Prostate gland (tissue), 2 donors: ENCODE data around the gene KBTBD3. TPM values are rescaled to one million over a fixed set of nuclear protein-coding genes. Genes with fewer than 3 reads are reported as not detected.

Experiments used
- DNase-seq: peaks from one replicate; pipeline ENCODE4 v3.0.0-alpha.2; 2019; ENCODE audit warnings: low spot score
- H3K27ac ChIP-seq, 2 donors: fragments of 200-600 bp; sonication (generic); 2 replicates each; pipeline ENCODE4 v1.5.1; 2017 to 2019
- H3K27me3 ChIP-seq: fragments of 200-600 bp; sonication (generic); replicated peaks from 2 replicates; pipeline ENCODE4 v1.5.1; 2019; ENCODE audit not compliant: insufficient read depth
- H3K36me3 ChIP-seq, 2 donors: fragments of 200-600 bp; sonication (generic); 1 replicate in 1 of 2; 2 replicates in 1 of 2; pipeline versions ENCODE4 v1.5.1 to v1.8.1; 2017 to 2019
- H3K4me1 ChIP-seq: fragments of 200-600 bp; sonication (generic); replicated peaks from 2 replicates; pipeline ENCODE4 v1.5.1; 2019
- H3K4me3 ChIP-seq, 2 donors: fragments of 200-600 bp; sonication (generic); 2 replicates each; pipeline ENCODE4 v1.5.1; 2017 to 2019
- H3K9me3 ChIP-seq: fragments of 200-600 bp; sonication (generic); 2 replicates; pipeline ENCODE4 v1.5.1; 2017
- POLR2A ChIP-seq: fragments of 450-650 bp; IDR thresholded peaks from one replicate; pipeline ENCODE4 v1.6.1; 2016; ENCODE audit warnings: antibody characterized with exemption, mild to moderate bottlenecking
- POLR2AphosphoS5 ChIP-seq: sonication (generic); formaldehyde crosslinking; IDR thresholded peaks from one replicate; pipeline ENCODE4 v1.6.1; 2017; ENCODE audit warnings: antibody characterized with exemption
- WGBS: methylation state at CpG from one replicate; pipeline ENCODE4 v1.1.5; 2018; 5-methylcytosine and 5-hydroxymethylcytosine counted together
- intact Hi-C: fragments of 100-400 bp; cut with DNase I; formaldehyde crosslinking; loops from one replicate; pipeline ENCODE4 v1.14.2; 2022
- total RNA-seq, 2 donors: library from RNA; depleted of rRNA; stranded (reverse); fragments of >200 nt; gene quantifications; one replicate each; pipeline ENCODE4 v1.1.0, GENCODE V29; 2016
- TF ChIP-seq, protein P1 (sequence below), 4 experiments: fragments of 200-600 bp in 2 of 4; fragments of 450-650 bp in 2 of 4; sonication (generic) in 2 of 4; IDR thresholded peaks; 1 replicate in 3 of 4; 2 replicates in 1 of 4; pipeline ENCODE4 v1.5.1; 2016 to 2019; ENCODE audit warnings: antibody characterized with exemption in 4 of 4, mild to moderate bottlenecking in 2 of 4, moderate library complexity in 2 of 4

Gene KBTBD3
- total RNA-seq, 2 donors from 2014 or later, result 3.8 to 7.3 TPM

DNA sequence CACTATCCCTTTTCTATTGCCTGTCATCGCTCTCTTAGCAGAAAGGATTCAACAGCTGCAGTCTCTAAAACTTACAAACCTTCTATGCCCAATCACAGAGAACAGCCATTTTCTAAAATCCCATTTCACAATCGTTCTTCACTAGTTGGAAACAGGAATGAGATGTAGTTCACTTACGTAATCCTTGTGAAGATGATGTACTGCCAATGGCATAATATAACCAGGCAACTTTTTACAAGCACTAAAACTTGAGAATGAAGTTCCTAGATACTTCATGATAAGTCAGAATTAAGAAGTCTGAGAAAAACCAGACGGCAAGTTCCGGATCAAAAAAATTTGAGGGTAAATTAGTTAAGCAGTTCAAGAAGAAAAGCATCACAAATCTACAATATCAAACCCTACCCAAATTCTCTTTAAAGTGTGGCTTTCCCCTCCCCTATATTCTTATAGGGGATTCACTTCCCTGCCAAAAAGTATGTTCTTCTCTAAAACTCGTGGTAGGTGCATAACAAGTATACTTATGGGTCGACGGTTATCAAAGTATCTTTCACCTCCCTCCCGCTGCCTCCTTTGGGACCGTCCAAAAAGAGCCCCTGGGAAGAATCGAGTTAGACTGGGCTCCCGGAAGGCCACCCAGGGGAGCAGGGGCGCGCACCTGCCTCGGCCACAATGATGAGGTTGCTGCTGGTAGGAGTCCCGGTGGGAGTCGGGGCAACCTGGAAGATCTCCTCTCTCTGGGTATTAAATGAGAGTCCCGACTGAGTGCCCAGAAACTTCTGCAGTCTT, 55.8 kb downstream of the KBTBD3 start:
- WGBS, result 17% methylated on average over 18 of the region's 18 CpGs
- Histone ChIP-seq H3K4me3 (peak overlapping the region; percentile 70 to 83), H3K9me3 (no peaks in the 10 kb centered on the region), H3K4me1 (no peaks in the 10 kb centered on the region), H3K27me3 (no peaks in the 10 kb centered on the region), H3K27ac (peak overlapping the region; percentile 58 to 70), H3K36me3 (no peaks in the 10 kb centered on the region)
- intact Hi-C loops, result loop anchor here (2.0 kb wide), 1 partner anchor 55 kb away; the partner anchor contains the start of genes AASDHPPT and KBTBD3
- TF ChIP-seq POLR2AphosphoS5, result no peak
- TF ChIP-seq, protein P1, sequence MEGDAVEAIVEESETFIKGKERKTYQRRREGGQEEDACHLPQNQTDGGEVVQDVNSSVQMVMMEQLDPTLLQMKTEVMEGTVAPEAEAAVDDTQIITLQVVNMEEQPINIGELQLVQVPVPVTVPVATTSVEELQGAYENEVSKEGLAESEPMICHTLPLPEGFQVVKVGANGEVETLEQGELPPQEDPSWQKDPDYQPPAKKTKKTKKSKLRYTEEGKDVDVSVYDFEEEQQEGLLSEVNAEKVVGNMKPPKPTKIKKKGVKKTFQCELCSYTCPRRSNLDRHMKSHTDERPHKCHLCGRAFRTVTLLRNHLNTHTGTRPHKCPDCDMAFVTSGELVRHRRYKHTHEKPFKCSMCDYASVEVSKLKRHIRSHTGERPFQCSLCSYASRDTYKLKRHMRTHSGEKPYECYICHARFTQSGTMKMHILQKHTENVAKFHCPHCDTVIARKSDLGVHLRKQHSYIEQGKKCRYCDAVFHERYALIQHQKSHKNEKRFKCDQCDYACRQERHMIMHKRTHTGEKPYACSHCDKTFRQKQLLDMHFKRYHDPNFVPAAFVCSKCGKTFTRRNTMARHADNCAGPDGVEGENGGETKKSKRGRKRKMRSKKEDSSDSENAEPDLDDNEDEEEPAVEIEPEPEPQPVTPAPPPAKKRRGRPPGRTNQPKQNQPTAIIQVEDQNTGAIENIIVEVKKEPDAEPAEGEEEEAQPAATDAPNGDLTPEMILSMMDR (IDR thresholded peaks at IDR 0.05), result no peak
- no peak for TF ChIP-seq POLR2A
- no peak for DNase-seq

DNA sequence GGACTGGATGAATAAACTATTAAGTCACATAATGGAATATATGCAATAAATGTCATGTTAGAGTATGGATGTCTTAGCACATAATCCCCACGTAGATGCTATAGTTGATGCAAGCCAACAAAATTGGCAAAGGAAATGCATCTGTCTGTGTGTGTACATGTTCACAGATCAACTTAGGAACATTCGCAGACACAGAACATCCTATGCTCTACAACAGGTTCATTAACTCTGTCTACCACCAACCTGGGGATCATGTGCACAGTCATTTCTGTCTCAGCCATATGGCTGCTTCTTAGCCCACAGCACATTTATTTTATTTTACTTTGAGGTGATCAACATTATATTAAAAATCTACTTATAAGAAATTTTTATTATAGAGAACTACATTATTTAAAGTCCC, 60.1 kb downstream of the KBTBD3 start:
- Histone ChIP-seq H3K4me1 (no peaks in the 10 kb centered on the region), H3K36me3 (no peaks in the 10 kb centered on the region), H3K9me3 (no peaks in the 10 kb centered on the region), H3K4me3 (no peak overlapping the region), H3K27ac (no peak overlapping the region), H3K27me3 (no peaks in the 10 kb centered on the region)
- 66% methylated on average over 2 of the region's 2 CpGs for WGBS
- intact Hi-C loops, result no loop called here
- no peak for DNase-seq
- no peak for TF ChIP-seq POLR2AphosphoS5
- TF ChIP-seq POLR2A, result no peak
- TF ChIP-seq, protein P1 (IDR thresholded peaks at IDR 0.05), result no peak

DNA sequence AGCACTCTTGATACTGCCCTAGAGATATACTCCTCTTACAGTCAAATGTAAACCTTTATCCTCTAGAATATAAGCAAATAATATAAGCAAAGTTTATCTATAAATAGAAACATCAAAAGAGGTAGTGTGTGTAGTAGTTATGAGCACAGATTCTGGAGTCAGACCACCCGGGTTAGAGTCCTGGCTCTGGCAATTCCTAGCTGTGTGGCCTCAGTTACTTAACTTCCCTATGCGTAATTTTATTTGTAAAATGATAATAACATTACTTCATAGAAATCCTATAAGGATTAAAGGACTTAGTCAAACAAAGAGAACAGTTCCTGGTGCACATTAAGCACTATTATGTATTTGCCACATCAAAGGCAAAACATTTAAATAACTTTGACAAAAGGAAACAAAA, 62.1 kb downstream of the KBTBD3 start:
- H3K9me3 ChIP-seq, result no peaks in the 10 kb centered on the region
- H3K27me3 ChIP-seq, result no peaks in the 10 kb centered on the region
- no peaks in the 10 kb centered on the region for H3K36me3 ChIP-seq
- H3K4me3 ChIP-seq, result no peak overlapping the region
- DNase-seq, result no peak
- intact Hi-C loops, result no loop called here
- H3K27ac ChIP-seq, result no peak overlapping the region
- H3K4me1 ChIP-seq, result no peaks in the 10 kb centered on the region
- WGBS, result 58% methylated on average over 2 of the region's 2 CpGs
- no peak for TF ChIP-seq POLR2A
- TF ChIP-seq POLR2AphosphoS5, result no peak
- TF ChIP-seq, protein P1 (IDR thresholded peaks at IDR 0.05), result no peak

DNA sequence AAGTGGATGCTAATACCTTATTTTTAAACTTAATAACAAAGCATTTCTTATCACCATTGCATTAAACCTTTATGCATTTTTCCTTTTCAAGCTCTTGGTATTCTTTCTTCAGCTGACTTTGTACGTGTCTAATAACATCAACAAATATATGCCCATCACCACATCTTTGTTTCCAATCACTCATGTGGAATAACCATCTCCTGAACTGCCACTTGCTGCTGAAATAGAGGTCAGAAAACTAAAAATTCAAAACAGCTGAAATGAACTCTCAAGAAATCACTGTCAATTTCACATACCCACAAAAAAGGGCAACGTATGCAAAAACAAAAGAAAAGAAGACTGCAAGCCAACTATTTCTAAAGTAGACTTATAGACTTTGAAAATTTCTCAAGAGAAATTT, 62.5 kb downstream of the KBTBD3 start:
- no peak for DNase-seq
- Histone ChIP-seq H3K27me3 (no peaks in the 10 kb centered on the region), H3K4me3 (no peak overlapping the region), H3K4me1 (no peaks in the 10 kb centered on the region), H3K9me3 (no peaks in the 10 kb centered on the region), H3K36me3 (no peaks in the 10 kb centered on the region), H3K27ac (no peak overlapping the region)
- TF ChIP-seq POLR2AphosphoS5, result no peak
- 77% methylated on average over 2 of the region's 2 CpGs for WGBS
- intact Hi-C loops, result no loop called here

DNA sequence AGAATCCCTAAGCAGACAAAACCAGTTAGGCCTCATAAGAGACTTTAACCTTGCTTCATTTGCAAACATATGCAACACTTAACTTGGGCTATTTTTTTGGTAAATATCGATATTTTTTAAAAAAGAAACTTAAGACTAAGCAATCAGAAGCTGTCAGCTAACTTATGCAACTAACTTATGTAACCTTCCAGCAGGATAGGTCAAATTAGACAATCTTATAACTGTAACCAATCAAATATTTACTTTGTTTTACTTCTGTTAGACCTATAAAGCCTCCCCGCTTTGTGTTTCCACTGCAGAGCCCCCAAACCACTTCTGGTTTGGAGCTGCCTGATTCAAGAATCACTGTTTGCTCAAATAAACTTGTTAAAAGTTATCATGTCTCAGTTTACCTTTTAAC, 63.1 kb downstream of the KBTBD3 start:
- no peak overlapping the region for H3K27ac ChIP-seq
- DNase-seq, result no peak
- H3K27me3 ChIP-seq, result no peaks in the 10 kb centered on the region
- TF ChIP-seq, protein P1 (IDR thresholded peaks at IDR 0.05), result no peak
- TF ChIP-seq POLR2AphosphoS5 (no peak), POLR2A (no peak)
- H3K36me3 ChIP-seq, result no peaks in the 10 kb centered on the region
- intact Hi-C loops, result no loop called here
- no peaks in the 10 kb centered on the region for H3K9me3 ChIP-seq
- H3K4me1 ChIP-seq, result no peaks in the 10 kb centered on the region
- H3K4me3 ChIP-seq, result no peak overlapping the region
- 62% methylated on average over 2 of the region's 2 CpGs for WGBS
